Activated CD8-positive, alpha-beta memory T cell treated with anti-CD3 and anti-CD28 coated beads, Interleukin-2, amount 50 U/mL, for 24 hours (primary cell): Measurements from ENCODE around the gene C2orf49.

ENCODE experiments used
- DNase-seq: peaks from one replicate; pipeline ENCODE4 v3.0.0-alpha.2; 2020; ENCODE audit errors: extremely low read depth

C2orf49 gene

GRCh38 chr2:105383432-105384166 lies 46.3 kb downstream of the C2orf49 start:
- DNase-seq, result no peak

- no peak for DNase-seq
These were observed 46.9 kb downstream of the C2orf49 start for GRCh38 chr2:105384216-105384615.

GRCh38 chr2:105384861-105385260 lies 47.5 kb downstream of the C2orf49 start:
- no peak for DNase-seq

- no peak for DNase-seq
These were observed 48.6 kb downstream of the C2orf49 start for GRCh38 chr2:105385731-105386540.

GRCh38 chr2:105387225-105387624 lies 49.9 kb downstream of the C2orf49 start:
- no peak for DNase-seq

GRCh38 chr2:105388971-105389381 lies 51.6 kb downstream of the C2orf49 start:
- no peak for DNase-seq

GRCh38 chr2:105390454-105390853 lies 53.1 kb downstream of the C2orf49 start:
- DNase-seq, result no peak

- DNase-seq, result no peak
These were observed 53.8 kb downstream of the C2orf49 start for GRCh38 chr2:105391058-105391627.

- no peak for DNase-seq
These were observed 54.7 kb downstream of the C2orf49 start for GRCh38 chr2:105391763-105392662.

GRCh38 chr2:105393373-105394055 lies 56.2 kb downstream of the C2orf49 start:
- no peak for DNase-seq

GRCh38 chr2:105394951-105395611 lies 57.7 kb downstream of the C2orf49 start:
- no peak for DNase-seq

GRCh38 chr2:105395691-105396090 lies 58.4 kb downstream of the C2orf49 start:
- DNase-seq, result no peak

GRCh38 chr2:105396254-105397024 lies 59.1 kb downstream of the C2orf49 start:
- no peak for DNase-seq

GRCh38 chr2:105397025-105397722 lies 59.8 kb downstream of the C2orf49 start:
- DNase-seq, result no peak

GRCh38 chr2:105397953-105398335 lies 60.6 kb downstream of the C2orf49 start:
- DNase-seq, result no peak

GRCh38 chr2:105398336-105399206 lies 61.2 kb downstream of the C2orf49 start, which contains the start of gene FHL2:
FHL2 (minus strand) TSS chr2:105399051; CDS start chr2:105386516, 12,535 bp downstream.
- DNase-seq, result peak; percentile 14
